GM23248 (cell line): ENCODE data around the gene ABCC6.

Experiments used
- EZH2 ChIP-seq: fragments of 200-600 bp; sonication (generic); IDR thresholded peaks from 2 replicates; pipeline ENCODE4 v1.6.1; 2018; ENCODE audit warnings: antibody characterized with exemption, mild to moderate bottlenecking; ENCODE audit not compliant: insufficient read depth, poor library complexity, severe bottlenecking
- EZH2phosphoT487 ChIP-seq: fragments of 200-600 bp; sonication (generic); IDR thresholded peaks from 2 replicates; pipeline ENCODE4 v1.6.1; 2018; ENCODE audit warnings: antibody characterized with exemption, moderate library complexity, mild to moderate bottlenecking, low read depth; ENCODE audit not compliant: insufficient read depth

DNA sequence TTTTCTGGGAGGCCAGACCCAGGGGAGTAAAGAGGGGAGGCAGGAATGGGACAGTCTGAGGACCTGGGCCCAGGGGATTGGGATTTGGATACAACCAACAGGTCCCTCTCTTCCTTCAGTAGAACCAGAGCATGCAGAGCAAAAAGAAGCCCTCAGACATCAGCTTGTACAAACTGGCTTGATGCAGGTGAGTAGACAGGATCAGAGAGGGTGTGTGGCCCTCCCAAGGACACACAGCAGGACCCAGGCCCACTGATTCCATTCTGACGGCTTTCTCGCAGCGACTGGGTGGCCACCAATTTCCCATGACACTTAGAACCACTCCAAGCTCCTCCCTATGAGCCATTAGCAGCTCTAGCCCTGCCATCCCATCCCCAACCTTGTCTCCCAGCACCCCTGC lies 63.6 kb downstream of the ABCC6 start:
- TF ChIP-seq EZH2 (no peak), EZH2phosphoT487 (no peak)
